ENCODE results near the gene NR1I2.

DNA sequence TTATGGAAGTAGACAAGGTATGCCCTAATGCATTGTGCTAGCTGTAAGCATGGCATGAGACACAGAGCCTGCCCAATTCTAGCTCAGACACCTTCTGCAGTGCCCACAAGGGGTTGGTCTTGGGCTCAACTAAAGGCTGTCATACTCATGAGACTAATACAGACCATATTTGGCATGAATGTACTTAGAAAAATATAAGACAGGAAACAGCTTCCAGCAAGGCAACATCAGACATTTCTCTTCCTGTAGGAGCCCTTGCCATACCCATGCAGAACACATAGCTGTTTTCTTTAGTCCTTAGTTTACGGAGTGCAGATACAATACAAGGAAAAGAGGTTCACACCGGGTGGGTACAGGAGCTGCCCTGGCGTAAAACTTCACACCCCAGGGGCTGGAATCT is 30.5 kb upstream of the NR1I2 start:
- TF ChIP-seq, protein P1, sequence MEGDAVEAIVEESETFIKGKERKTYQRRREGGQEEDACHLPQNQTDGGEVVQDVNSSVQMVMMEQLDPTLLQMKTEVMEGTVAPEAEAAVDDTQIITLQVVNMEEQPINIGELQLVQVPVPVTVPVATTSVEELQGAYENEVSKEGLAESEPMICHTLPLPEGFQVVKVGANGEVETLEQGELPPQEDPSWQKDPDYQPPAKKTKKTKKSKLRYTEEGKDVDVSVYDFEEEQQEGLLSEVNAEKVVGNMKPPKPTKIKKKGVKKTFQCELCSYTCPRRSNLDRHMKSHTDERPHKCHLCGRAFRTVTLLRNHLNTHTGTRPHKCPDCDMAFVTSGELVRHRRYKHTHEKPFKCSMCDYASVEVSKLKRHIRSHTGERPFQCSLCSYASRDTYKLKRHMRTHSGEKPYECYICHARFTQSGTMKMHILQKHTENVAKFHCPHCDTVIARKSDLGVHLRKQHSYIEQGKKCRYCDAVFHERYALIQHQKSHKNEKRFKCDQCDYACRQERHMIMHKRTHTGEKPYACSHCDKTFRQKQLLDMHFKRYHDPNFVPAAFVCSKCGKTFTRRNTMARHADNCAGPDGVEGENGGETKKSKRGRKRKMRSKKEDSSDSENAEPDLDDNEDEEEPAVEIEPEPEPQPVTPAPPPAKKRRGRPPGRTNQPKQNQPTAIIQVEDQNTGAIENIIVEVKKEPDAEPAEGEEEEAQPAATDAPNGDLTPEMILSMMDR (IDR thresholded peaks at IDR 0.05) = no peak
- no peak for TF ChIP-seq POLR2A (IDR thresholded peaks at IDR 0.05)
